OCI-LY1 (cell line): ENCODE measurements around the gene COL12A1.

ENCODE experiments used
- CTCF ChIP-seq: fragments of 200-600 bp; sonication (generic), shearing (Covaris generic); IDR thresholded peaks from 2 replicates; pipeline ENCODE4 v1.5.1; 2017; ENCODE audit warnings: mild to moderate bottlenecking, antibody characterized with exemption, low read length, moderate library complexity, mixed read lengths
- EZH2 ChIP-seq: fragments of 200-600 bp; sonication (generic), shearing (Covaris generic); IDR thresholded peaks from 2 replicates; pipeline ENCODE4 v1.8.0; 2017; ENCODE audit warnings: borderline replicate concordance, mixed run types, mild to moderate bottlenecking, antibody characterized with exemption, low read length, moderate library complexity, mixed read lengths

GRCh38 chr6:75223428-75223827 lies 17.6 kb upstream of the COL12A1 start:
- no peak for TF ChIP-seq CTCF
- TF ChIP-seq EZH2, result no peak
